ENCODE results near the gene APOO.

Gene APOO

GRCh38 chrX:23907498-23908218 lies at the start of gene APOO, which contains the start of gene CXorf58:
TSS of gene APOO (minus strand) at chrX:23907938. CDS start at chrX:23907702, 236 bp downstream.
TSS of gene CXorf58 (plus strand) at chrX:23908006. CDS start at chrX:23910303, 2,297 bp downstream.
- DNase-seq (ENCODE audit: extremely low read depth, insufficient read length) = peak; percentile 97
- H3K36me3 ChIP-seq (ENCODE audit: control insufficient read depth, insufficient read depth, low read length) = no peaks in the 10 kb centered on the region
- peak; percentile 84 for TF ChIP-seq CTCF (IDR thresholded peaks at IDR 0.05; ENCODE audit: insufficient read depth, low read length, poor library complexity, severe bottlenecking)
- peak within 1 kb of the TSS; percentile 73 for H3K4me3 ChIP-seq (replicated peaks; ENCODE audit: low read depth, low read length)
- no peaks in the 10 kb centered on the region for H3K27me3 ChIP-seq (replicated peaks; ENCODE audit: control insufficient read depth, insufficient read depth, low read length)

DNA sequence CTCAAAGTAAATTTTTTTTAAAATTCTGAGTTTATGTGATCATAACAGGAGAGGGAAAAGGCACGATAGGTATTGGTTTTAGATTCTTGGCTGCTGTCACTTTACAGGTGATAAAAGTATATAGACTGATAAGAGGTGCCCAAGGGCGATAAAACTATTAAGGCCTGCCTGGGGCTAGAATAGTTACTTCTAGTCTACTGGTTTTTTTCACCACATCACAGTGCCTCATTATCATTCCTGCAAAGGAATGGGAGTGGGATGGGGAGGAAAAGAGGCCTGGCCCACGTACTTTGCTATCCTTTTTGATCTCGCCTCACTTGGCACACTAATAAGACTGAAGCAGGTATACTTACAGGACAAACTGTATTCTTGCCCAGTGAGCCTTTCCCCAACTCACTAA lies 46.7 kb upstream of the APOO start:
- Histone ChIP-seq H3K27me3 (replicated peaks; ENCODE audit: control insufficient read depth, insufficient read depth, low read length) (no peaks in the 10 kb centered on the region), H3K36me3 (ENCODE audit: control insufficient read depth, insufficient read depth, low read length) (no peaks in the 10 kb centered on the region), H3K4me3 (replicated peaks; ENCODE audit: low read depth, low read length) (no peak overlapping the region)
- TF ChIP-seq CTCF (IDR thresholded peaks at IDR 0.05; ENCODE audit: insufficient read depth, low read length, poor library complexity, severe bottlenecking) = no peak
- no peak for DNase-seq (ENCODE audit: extremely low read depth, insufficient read length)

- no peaks in the 10 kb centered on the region for H3K27me3 ChIP-seq (replicated peaks; ENCODE audit: control insufficient read depth, insufficient read depth, low read length)
- no peak overlapping the region for H3K4me3 ChIP-seq (replicated peaks; ENCODE audit: low read depth, low read length)
- DNase-seq (ENCODE audit: extremely low read depth, insufficient read length) = no peak
- no peaks in the 10 kb centered on the region for H3K36me3 ChIP-seq (ENCODE audit: control insufficient read depth, insufficient read depth, low read length)
- no peak for TF ChIP-seq CTCF (IDR thresholded peaks at IDR 0.05; ENCODE audit: insufficient read depth, low read length, poor library complexity, severe bottlenecking)
These were observed 46.2 kb upstream of the APOO start for GRCh38 chrX:23953908-23954269.

DNA sequence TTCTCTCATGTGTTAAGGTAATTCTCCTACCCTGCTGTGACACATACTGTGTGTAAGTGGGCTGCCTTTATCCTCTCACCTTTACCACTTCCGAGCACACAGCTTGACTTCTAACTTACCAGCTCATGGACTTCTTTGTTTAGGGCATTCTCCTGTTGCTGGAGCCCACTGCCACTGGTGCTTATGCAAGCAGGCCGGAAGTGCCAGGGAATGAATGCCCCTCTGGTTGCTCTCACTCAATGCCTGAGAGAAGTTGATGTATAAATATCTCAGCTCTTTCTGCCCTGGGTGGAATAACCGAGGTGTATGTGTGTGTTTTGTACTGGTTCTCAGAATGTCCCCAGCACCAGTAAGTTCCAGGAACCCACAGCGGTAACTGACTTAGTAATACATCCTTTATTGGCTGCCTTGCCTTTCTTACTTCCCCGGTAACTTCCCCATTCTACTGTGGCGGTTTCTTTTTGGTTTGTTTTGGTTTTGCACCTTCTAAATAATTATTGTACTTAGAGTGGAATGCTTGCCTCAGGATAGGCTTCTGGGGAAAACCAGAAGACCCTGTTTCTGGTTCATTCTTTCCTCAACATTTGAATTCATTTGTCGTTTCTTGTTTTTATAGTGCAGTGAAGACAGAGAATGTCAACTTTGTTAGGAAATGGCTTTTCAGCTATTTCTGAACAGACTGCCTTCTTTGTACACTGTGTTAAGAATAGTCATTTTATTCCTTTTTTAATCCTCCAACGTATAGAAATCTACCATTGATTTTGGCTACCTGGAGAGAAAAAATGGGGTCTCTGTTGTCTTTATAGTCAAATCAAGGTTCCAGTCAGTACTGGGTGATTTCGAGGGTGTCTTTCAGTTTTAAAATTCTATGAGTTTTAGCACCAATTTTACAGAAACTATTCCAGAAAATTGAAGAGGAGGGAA lies 45.5 kb upstream of the APOO start:
- Histone ChIP-seq H3K27me3 (replicated peaks; ENCODE audit: control insufficient read depth, insufficient read depth, low read length) (no peaks in the 10 kb centered on the region), H3K36me3 (ENCODE audit: control insufficient read depth, insufficient read depth, low read length) (no peaks in the 10 kb centered on the region), H3K4me3 (replicated peaks; ENCODE audit: low read depth, low read length) (peak overlapping the region; percentile 37)
- no peak for TF ChIP-seq CTCF (IDR thresholded peaks at IDR 0.05; ENCODE audit: insufficient read depth, low read length, poor library complexity, severe bottlenecking)
- DNase-seq (ENCODE audit: extremely low read depth, insufficient read length) = peak; percentile 24

GRCh38 chrX:23952391-23952790 lies 44.7 kb upstream of the APOO start:
- no peak for DNase-seq (ENCODE audit: extremely low read depth, insufficient read length)
- no peaks in the 10 kb centered on the region for H3K36me3 ChIP-seq (ENCODE audit: control insufficient read depth, insufficient read depth, low read length)
- no peak overlapping the region for H3K4me3 ChIP-seq (replicated peaks; ENCODE audit: low read depth, low read length)
- no peak for TF ChIP-seq CTCF (IDR thresholded peaks at IDR 0.05; ENCODE audit: insufficient read depth, low read length, poor library complexity, severe bottlenecking)
- H3K27me3 ChIP-seq (replicated peaks; ENCODE audit: control insufficient read depth, insufficient read depth, low read length) = no peaks in the 10 kb centered on the region
